Endothelial cell of umbilical vein (primary cell): ENCODE data around the gene FOXC1. TPM values are rescaled to one million over a fixed set of nuclear protein-coding genes. Genes with fewer than 3 reads are reported as not detected.

ENCODE experiments used
- BruUV-seq: library from RNA; stranded (reverse); fragments of 400-500 nt; replicated peaks from 2 replicates; lab custom pipeline; 2021; lab: Mats Ljungman, UMichigan
- CTCF ChIA-PET: fragments of 300-600, 350-600 bp; sonication (Branson Sonifier 250); formaldehyde crosslinking; loops from one replicate; lab custom pipeline; 2021; ENCODE audit warnings: antibody characterized with exemption, inconsistent platforms; lab: Charles Lee
- POLR2A ChIA-PET: fragments of 300-600, 350-600 bp; sonication (Branson Sonifier 250); formaldehyde crosslinking; loops from one replicate; lab custom pipeline; 2021; ENCODE audit warnings: antibody characterized with exemption, inconsistent platforms; lab: Charles Lee
- DNase-seq: peaks from one replicate; pipeline ENCODE4 v3.0.0-alpha.2; 2011; ENCODE audit warnings: low read depth, low spot score
- FAIRE-seq: peaks from 2 replicates; lab custom pipeline; 2011; peaks lifted over from hg19 to GRCh38; lab: Jason Lieb, UNC
- H2AFZ ChIP-seq: 2 replicates; pipeline ENCODE4 v1.6.0; 2012; ENCODE audit warnings: low read depth, low read length, control low read depth, inconsistent platforms
- H3K27ac ChIP-seq: 2 replicates; pipeline ENCODE4 v1.5.1; 2011; ENCODE audit warnings: low read depth, mild to moderate bottlenecking, control low read depth, low read length, moderate library complexity; ENCODE audit not compliant: insufficient read depth
- H3K27me3 ChIP-seq, 2 experiments: 2 replicates each; pipeline versions ENCODE4 v1.6.0 to v1.6.1; 2011; ENCODE audit warnings: low read length in 2 of 2, mixed read lengths in 1 of 2; ENCODE audit not compliant: control insufficient read depth in 2 of 2, insufficient read depth in 2 of 2
- H3K36me3 ChIP-seq, 2 experiments: 2 replicates in 1 of 2; 3 replicates in 1 of 2; pipeline ENCODE4 v1.5.1; 2011; ENCODE audit warnings: low read length in 2 of 2, mild to moderate bottlenecking in 1 of 2, moderate library complexity in 1 of 2; ENCODE audit not compliant: control insufficient read depth in 2 of 2, insufficient read depth in 2 of 2; ENCODE audit errors: extremely low read depth in 1 of 2
- H3K4me1 ChIP-seq: 3 replicates; pipeline ENCODE4 v1.5.1; 2011; ENCODE audit warnings: mild to moderate bottlenecking, low read length; ENCODE audit not compliant: control insufficient read depth, insufficient read depth; ENCODE audit errors: extremely low read depth
- H3K4me2 ChIP-seq: 2 replicates; pipeline ENCODE4 v1.6.1; 2011; ENCODE audit warnings: low read length, control low read depth, mixed read lengths; ENCODE audit not compliant: insufficient read depth
- H3K4me3 ChIP-seq, 3 experiments: fragments of 200-600 bp in 1 of 3; sonication (generic), shearing (Covaris generic) in 1 of 3; replicated peaks in 1 of 3; 2 replicates each; pipeline ENCODE4 v1.5.1; 2011 to 2016; ENCODE audit warnings: control low read depth in 3 of 3, low read length in 3 of 3, mild to moderate bottlenecking in 2 of 3, inconsistent platforms in 1 of 3, low read depth in 1 of 3, moderate library complexity in 1 of 3; ENCODE audit not compliant: insufficient read depth in 1 of 3
- H3K79me2 ChIP-seq: 2 replicates; pipeline ENCODE4 v1.6.0; 2012; ENCODE audit warnings: low read length, inconsistent platforms; ENCODE audit not compliant: control insufficient read depth, insufficient read depth
- H3K9ac ChIP-seq: replicated peaks from 2 replicates; pipeline ENCODE3; 2011; ENCODE audit warnings: low read length, control low read depth; ENCODE audit not compliant: insufficient read depth; ENCODE audit errors: extremely low read depth
- H3K9me1 ChIP-seq: replicated peaks from 3 replicates; pipeline ENCODE4 v1.6.0; 2011; ENCODE audit warnings: mild to moderate bottlenecking, low read length; ENCODE audit not compliant: control insufficient read depth, insufficient read depth; ENCODE audit errors: extremely low read depth
- H3K9me3 ChIP-seq: replicated peaks from 2 replicates; pipeline ENCODE4 v1.5.1; 2012; ENCODE audit warnings: low read length, inconsistent platforms; ENCODE audit not compliant: control insufficient read depth, insufficient read depth
- H4K20me1 ChIP-seq: replicated peaks from 2 replicates; pipeline ENCODE3; 2011; ENCODE audit warnings: mild to moderate bottlenecking, low read length; ENCODE audit not compliant: control insufficient read depth, insufficient read depth; ENCODE audit errors: extremely low read depth
- EZH2 ChIP-seq: IDR thresholded peaks from 2 replicates; pipeline ENCODE4 v1.6.1; 2012; ENCODE audit warnings: borderline replicate concordance, low read depth, mild to moderate bottlenecking, moderate library complexity, low read length, inconsistent platforms; ENCODE audit not compliant: severe bottlenecking
- FOS ChIP-seq: IDR thresholded peaks from 2 replicates; pipeline ENCODE4 v1.6.1; 2011; ENCODE audit warnings: mild to moderate bottlenecking, low read length, moderate library complexity, borderline replicate concordance; ENCODE audit not compliant: insufficient read depth
- GATA2 ChIP-seq: IDR thresholded peaks from 2 replicates; pipeline ENCODE4 v1.7.0; 2011; ENCODE audit warnings: low read depth, mild to moderate bottlenecking, moderate library complexity, mixed read lengths, low read length; ENCODE audit not compliant: insufficient read length, insufficient read depth
- JUN ChIP-seq: IDR thresholded peaks from 2 replicates; pipeline ENCODE4 v1.6.1; 2011; ENCODE audit warnings: borderline replicate concordance, low read depth; ENCODE audit not compliant: insufficient read length, insufficient read depth
- MYC ChIP-seq: IDR thresholded peaks from one replicate; pipeline ENCODE4 v1.6.1; 2011; ENCODE audit warnings: mild to moderate bottlenecking, low read depth, low read length
- POLR2A ChIP-seq: IDR thresholded peaks from 2 replicates; pipeline ENCODE4 v1.6.1; 2012; ENCODE audit warnings: low read depth, mild to moderate bottlenecking, control low read depth, low read length
- POLR2AphosphoS5 ChIP-seq: IDR thresholded peaks from 2 replicates; pipeline ENCODE4 v1.6.1; 2012; ENCODE audit warnings: low read depth, mild to moderate bottlenecking, control low read depth, low read length, moderate library complexity; ENCODE audit not compliant: insufficient read depth
- dilution Hi-C: fragments of 300-500 bp; cut with MboI; formaldehyde crosslinking; loops from one replicate; pipeline ENCODE4 v1.15.0; 2019; ENCODE audit warnings: low sequenced_read_pairs; ENCODE audit not compliant: extremely low pct_ligation_motif_present
- intact Hi-C: fragments of 100-400 bp; cut with micrococcal nuclease; formaldehyde crosslinking; loops from one replicate; pipeline ENCODE4 v1.10.0; 2022
- polyA plus RNA-seq, 4 experiments: library from polyadenylated mRNA; depleted of rRNA in 3 of 4; stranded (reverse) in 3 of 4; unstranded in 1 of 4; fragments of >200 nt; gene quantifications; 2 replicates each; pipeline versions ENCODE4 v1.2.1 to v1.2.3, GENCODE V29; 2011 to 2012; ENCODE audit warnings: missing spikeins in 1 of 4
- total RNA-seq: library from RNA; stranded (reverse); gene quantifications from 2 replicates; pipeline ENCODE4 v1.2.3, GENCODE V29; 2021
- TF ChIP-seq, protein P1 (sequence below), 2 donors: IDR thresholded peaks; 1 replicate in 1 of 2; 2 replicates in 1 of 2; pipeline ENCODE4 v1.5.1; 2011; ENCODE audit warnings: low read length in 2 of 2, mild to moderate bottlenecking in 2 of 2, moderate library complexity in 2 of 2, control low read depth in 1 of 2, inconsistent platforms in 1 of 2, low read depth in 1 of 2; ENCODE audit not compliant: insufficient read depth in 1 of 2; ENCODE audit errors: extremely low read depth in 1 of 2
- TF ChIP-seq, protein P2 (sequence below): IDR thresholded peaks from 2 replicates; pipeline ENCODE4 v1.6.1; 2011; ENCODE audit not compliant: insufficient read depth, insufficient read length

FOXC1 gene
- total and polyA plus RNA-seq, 2 donors (not counting 3 experiments of a cell fraction or from before 2014, with no cell fraction given): 6.4 to 16.4 TPM

DNA sequence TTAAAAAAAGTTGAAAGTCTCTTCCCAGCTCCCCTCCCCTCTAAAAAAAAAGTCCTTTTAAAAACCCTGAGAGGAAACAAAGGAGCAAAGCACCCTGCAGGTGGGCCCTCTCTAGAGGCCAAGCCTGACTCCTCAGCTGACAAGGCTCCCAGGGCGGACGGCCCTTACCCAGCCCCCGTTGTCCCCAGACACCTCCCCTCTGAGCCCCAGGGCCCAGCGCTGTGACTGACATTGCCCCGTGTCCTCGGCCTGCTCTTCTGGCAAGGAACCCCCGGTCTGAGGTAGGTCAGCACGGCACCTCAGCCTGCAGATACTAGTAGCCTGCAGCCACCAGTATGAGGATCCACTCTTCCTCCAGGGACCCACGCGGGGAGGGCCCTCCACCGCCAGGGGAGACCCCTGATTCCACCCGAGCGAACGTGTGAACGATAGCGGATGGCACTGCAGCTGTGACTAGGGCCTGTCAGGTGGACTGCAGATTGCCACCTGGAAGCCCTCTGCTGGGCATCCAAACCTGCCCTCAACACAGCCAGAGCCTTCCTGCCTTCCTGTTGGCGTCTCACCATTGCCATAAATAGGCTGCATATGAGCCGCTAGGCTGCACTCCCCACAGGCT lies 34.2 kb downstream of the FOXC1 start:
- Histone ChIP-seq H3K9me1 (no peaks in the 10 kb centered on the region), H4K20me1 (no peaks in the 10 kb centered on the region), H3K27me3 (no peaks in the 10 kb centered on the region), H3K36me3 (no peaks in the 10 kb centered on the region), H3K9me3 (no peaks in the 10 kb centered on the region), H3K79me2 (no peaks in the 10 kb centered on the region), H3K4me1 (peaks cover 13% of the 10 kb centered on the region), H3K27ac (no peak overlapping the region), H3K4me2 (no peak overlapping the region), H3K9ac (no peak overlapping the region), H3K4me3 (no peak overlapping the region), H2AFZ (no peak overlapping the region)
- intact Hi-C loops: no loop called here
- FAIRE-seq: no peak
- dilution Hi-C loops: no loop called here
- CTCF ChIA-PET: interaction anchor here (1.0 to 1.3 kb wide), 2 partner anchors 43 kb away, joined by 3 to 5 read pairs; no protein-coding TSS in a partner anchor
- POLR2A ChIA-PET: no interaction called here
- TF ChIP-seq FOS: no peak
- TF ChIP-seq JUN: no peak
- TF ChIP-seq POLR2AphosphoS5: no peak
- TF ChIP-seq, protein P1, sequence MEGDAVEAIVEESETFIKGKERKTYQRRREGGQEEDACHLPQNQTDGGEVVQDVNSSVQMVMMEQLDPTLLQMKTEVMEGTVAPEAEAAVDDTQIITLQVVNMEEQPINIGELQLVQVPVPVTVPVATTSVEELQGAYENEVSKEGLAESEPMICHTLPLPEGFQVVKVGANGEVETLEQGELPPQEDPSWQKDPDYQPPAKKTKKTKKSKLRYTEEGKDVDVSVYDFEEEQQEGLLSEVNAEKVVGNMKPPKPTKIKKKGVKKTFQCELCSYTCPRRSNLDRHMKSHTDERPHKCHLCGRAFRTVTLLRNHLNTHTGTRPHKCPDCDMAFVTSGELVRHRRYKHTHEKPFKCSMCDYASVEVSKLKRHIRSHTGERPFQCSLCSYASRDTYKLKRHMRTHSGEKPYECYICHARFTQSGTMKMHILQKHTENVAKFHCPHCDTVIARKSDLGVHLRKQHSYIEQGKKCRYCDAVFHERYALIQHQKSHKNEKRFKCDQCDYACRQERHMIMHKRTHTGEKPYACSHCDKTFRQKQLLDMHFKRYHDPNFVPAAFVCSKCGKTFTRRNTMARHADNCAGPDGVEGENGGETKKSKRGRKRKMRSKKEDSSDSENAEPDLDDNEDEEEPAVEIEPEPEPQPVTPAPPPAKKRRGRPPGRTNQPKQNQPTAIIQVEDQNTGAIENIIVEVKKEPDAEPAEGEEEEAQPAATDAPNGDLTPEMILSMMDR (IDR thresholded peaks at IDR 0.05; ENCODE audit: extremely low read depth in 1 of 2, insufficient read depth in 1 of 2, low read depth in 1 of 2, low read length in 2 of 2): no peak
- no peak for TF ChIP-seq MYC
- TF ChIP-seq POLR2A: no peak
- no peak for TF ChIP-seq EZH2
- TF ChIP-seq, protein P2, sequence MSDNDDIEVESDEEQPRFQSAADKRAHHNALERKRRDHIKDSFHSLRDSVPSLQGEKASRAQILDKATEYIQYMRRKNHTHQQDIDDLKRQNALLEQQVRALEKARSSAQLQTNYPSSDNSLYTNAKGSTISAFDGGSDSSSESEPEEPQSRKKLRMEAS: no peak
- TF ChIP-seq GATA2: no peak
- BruUV-seq: no TSS peak
- DNase-seq: no peak
